ENCODE measurements around the gene ETS1. TPM values are rescaled to one million over a fixed set of nuclear protein-coding genes. Genes with fewer than 3 reads are reported as not detected.

ETS1 gene
- total RNA-seq, 1 donor = 95.0 TPM

DNA sequence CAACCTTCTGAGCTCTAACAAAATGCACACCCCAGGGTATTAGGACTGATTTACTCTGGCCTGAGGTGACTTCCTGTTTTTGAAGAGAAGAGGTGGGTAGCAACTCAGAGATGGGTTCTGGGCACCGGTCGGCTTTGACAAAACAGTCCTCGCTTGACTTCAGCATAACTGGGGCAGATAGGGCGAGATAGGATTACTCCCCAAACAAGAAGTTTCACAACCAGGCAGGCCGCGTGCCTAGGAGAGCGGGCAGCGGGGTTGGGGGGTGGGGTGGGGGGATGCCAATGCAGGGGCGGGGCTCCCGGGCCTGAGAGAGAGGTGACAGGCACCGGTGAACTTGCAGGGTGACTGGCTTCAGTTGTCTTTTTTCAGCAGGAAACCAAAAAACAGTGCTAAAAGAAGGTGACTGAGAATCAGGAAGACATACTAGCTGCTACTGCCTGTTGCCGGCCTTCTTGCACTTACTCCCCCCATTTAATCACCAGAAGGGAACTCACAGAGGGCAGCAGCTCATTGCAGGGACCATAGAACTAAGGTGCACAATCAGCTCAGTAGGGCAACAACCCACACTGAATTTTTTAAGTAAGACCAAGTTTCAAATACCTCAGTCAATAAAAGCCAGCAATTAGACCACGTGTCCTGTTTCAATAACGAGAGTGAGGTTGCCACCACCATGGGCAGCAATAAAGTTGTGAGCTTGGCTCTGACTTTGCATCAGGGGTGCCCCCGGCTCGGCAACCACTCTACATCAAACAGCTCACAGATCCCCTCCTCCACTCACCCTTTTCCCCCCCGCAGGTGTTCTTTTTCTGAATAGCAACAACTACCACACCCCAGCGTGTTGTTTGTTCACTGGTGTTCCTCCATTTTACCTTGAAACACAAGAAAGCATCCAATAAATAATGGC is 37.2 kb upstream of the ETS1 start:
- TF ChIP-seq CTCF (IDR thresholded peaks at IDR 0.05; ENCODE audit: insufficient read depth, low read depth, low read length) = no peak
- H3K4me3 ChIP-seq (ENCODE audit: low read depth, low read length) = no peak overlapping the region
- DNase-seq (ENCODE audit: low read depth) = no peak

DNA sequence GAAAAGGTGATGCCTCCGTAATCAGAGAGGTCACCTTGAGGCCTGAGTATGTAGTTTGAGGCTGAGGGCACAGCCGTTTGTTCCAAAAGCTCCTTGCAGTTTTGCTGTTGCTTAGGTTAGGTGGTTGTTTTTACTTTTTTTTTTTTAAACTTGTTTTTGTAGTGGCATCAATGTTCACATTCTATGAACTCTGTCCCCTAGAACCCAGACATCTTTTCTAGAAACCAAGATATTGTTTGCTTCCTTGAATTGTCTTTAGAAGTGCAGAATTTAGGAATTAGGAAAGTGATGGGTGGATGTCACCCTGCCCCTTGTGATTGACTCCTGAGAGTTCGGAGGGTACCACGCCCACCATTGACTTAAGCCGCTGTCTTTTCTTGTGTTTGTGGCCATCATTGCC is 35.7 kb upstream of the ETS1 start:
- no peak overlapping the region for H3K4me3 ChIP-seq (ENCODE audit: low read depth, low read length)
- DNase-seq (ENCODE audit: low read depth) = no peak
- TF ChIP-seq CTCF (IDR thresholded peaks at IDR 0.05; ENCODE audit: insufficient read depth, low read depth, low read length) = no peak

GRCh38 chr11:128621601-128622501 is 34.5 kb upstream of the ETS1 start:
- no peak for TF ChIP-seq CTCF (IDR thresholded peaks at IDR 0.05; ENCODE audit: insufficient read depth, low read depth, low read length)
- no peak overlapping the region for H3K4me3 ChIP-seq (ENCODE audit: low read depth, low read length)
- DNase-seq (ENCODE audit: low read depth) = peak; percentile 94

DNA sequence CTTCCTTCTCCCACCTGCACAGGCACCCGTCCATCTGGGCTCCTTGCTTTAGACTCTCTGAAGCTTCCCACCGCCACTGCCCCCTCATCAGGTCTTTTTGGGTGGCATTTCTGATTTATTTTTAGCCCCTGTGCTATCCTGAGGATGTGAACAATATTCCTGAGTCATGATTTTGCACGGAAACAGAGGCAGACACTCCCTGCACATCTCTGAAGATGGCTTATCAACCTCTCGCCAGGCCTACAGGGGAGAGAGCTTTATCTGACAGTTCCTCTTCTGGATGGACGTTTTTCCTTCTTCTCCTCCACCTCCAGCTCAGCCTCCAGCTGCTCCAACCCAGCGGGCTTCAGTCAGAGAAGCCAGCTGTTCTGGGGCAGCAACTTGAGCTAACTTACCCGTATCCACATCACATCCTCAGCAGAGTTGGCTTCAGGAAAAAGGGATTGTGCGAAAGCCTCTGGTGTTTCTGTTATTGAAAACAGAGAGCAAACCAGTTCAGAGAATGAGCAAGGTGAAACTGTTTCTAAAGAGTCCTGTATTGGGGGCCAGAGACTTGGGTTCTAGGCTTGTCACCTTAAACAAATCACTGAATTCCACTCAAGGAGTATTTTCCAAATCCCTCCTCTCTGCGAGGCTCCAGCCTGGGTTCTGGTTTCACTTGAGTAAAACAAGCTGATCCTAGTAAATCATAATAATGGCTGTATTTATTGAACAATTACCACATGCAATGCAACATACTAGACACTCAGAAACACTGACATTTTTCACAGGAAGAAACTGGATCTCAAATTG is 33.1 kb upstream of the ETS1 start:
- TF ChIP-seq CTCF (IDR thresholded peaks at IDR 0.05; ENCODE audit: insufficient read depth, low read depth, low read length) = no peak
- peak; percentile 49 for DNase-seq (ENCODE audit: low read depth)
- no peak overlapping the region for H3K4me3 ChIP-seq (ENCODE audit: low read depth, low read length)

- no peak for TF ChIP-seq CTCF (IDR thresholded peaks at IDR 0.05; ENCODE audit: insufficient read depth, low read depth, low read length)
- no peak for DNase-seq (ENCODE audit: low read depth)
- H3K4me3 ChIP-seq (ENCODE audit: low read depth, low read length) = no peak overlapping the region
Measured at GRCh38 chr11:128619540-128620308, 32.4 kb upstream of the ETS1 start.

DNA sequence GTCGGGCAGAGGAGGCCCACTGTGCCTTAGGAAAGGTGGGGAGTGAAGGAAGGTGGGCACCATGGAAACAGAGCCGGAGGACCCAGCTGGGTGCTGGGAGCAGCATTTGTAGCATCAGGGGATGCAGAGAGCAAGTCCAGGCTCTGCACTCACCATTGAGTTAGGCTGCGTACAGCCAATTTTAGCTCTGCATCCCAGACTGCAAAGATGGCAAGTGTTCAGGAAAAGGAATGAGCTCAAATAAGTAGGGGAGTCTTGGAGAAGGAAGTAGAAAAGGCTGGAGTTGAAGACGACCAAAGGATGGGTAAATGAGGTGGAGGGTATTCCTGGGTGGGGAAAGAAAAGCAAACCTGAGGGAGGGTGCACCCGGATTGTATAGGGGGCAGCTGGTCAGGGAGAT is 31.6 kb upstream of the ETS1 start:
- DNase-seq (ENCODE audit: low read depth) = no peak
- TF ChIP-seq CTCF (IDR thresholded peaks at IDR 0.05; ENCODE audit: insufficient read depth, low read depth, low read length) = no peak
- no peak overlapping the region for H3K4me3 ChIP-seq (ENCODE audit: low read depth, low read length)

Measured in fibroblast of villous mesenchyme (primary cell).